GM19438 (cell line): ENCODE data around the gene TSSK3.

Experiments
- ATAC-seq: cut with Tn5 transposase; IDR thresholded peaks from one replicate; pipeline ENCODE4 v1.9.1; 2021; ENCODE audit warnings: low read depth; ENCODE audit not compliant: unreplicated experiment

TSSK3 gene

GRCh38 chr1:32361308-32361673 is 1.0 kb upstream of the TSSK3 start:
- ATAC-seq: no peak

- ATAC-seq: no peak
These were observed 465 bp upstream of the TSSK3 start for GRCh38 chr1:32361674-32362473.

GRCh38 chr1:32363713-32364112 is 1.4 kb downstream of the TSSK3 start:
- no peak for ATAC-seq

GRCh38 chr1:32364836-32365235 is 2.5 kb downstream of the TSSK3 start:
- no peak for ATAC-seq

- ATAC-seq: no peak
These were observed 3.1 kb downstream of the TSSK3 start for GRCh38 chr1:32365445-32365844.

- no peak for ATAC-seq
These were observed 5.7 kb downstream of the TSSK3 start for GRCh38 chr1:32367912-32368635.

- peak; percentile 64 for ATAC-seq
These were observed 9.9 kb downstream of the TSSK3 start for GRCh38 chr1:32372149-32372756.

GRCh38 chr1:32373996-32374592 is 11.8 kb downstream of the TSSK3 start:
- ATAC-seq: no peak

- no peak for ATAC-seq
These were observed 13.9 kb downstream of the TSSK3 start for GRCh38 chr1:32376199-32376598.

- no peak for ATAC-seq
These were observed 15.3 kb downstream of the TSSK3 start for GRCh38 chr1:32377541-32378220.

- no peak for ATAC-seq
These were observed 17.7 kb downstream of the TSSK3 start for GRCh38 chr1:32380057-32380456.

GRCh38 chr1:32386676-32387392 is 24.5 kb downstream of the TSSK3 start:
- ATAC-seq: no peak

GRCh38 chr1:32388641-32389040 is 26.3 kb downstream of the TSSK3 start:
- ATAC-seq: no peak

GRCh38 chr1:32390904-32391870 is 28.8 kb downstream of the TSSK3 start:
- no peak for ATAC-seq

- no peak for ATAC-seq
These were observed 30.0 kb downstream of the TSSK3 start for GRCh38 chr1:32392325-32392724.

- ATAC-seq: no peak
These were observed 30.8 kb downstream of the TSSK3 start for GRCh38 chr1:32393136-32393535.

GRCh38 chr1:32393832-32394140 is 31.4 kb downstream of the TSSK3 start:
- ATAC-seq: no peak

GRCh38 chr1:32394141-32394889 is 32.0 kb downstream of the TSSK3 start, which contains the start of gene BSDC1:
Gene BSDC1, minus strand, starts transcription at chr1:32394441. Its CDS starts 27 bp downstream, at chr1:32394414.
- ATAC-seq: peak; percentile 97
